NCI-H345 treated with DMSO at 0.1 percent for 48 hours (cell line): ENCODE results near the gene NARF.
A peak's percentile ranks its signal among the peaks of the same experiment; 100 is the strongest.
"Not testable (repeated sequence)": the region's sequence is repeated elsewhere in the genome, so short reads cannot be mapped to it uniquely, and the experiment has no call there.

Experiments
- DNase-seq: peaks from one replicate; lab custom pipeline; 2025; ENCODE audit not compliant: unreplicated experiment; lab: John Stamatoyannopoulos, UW

The NARF gene

DNA sequence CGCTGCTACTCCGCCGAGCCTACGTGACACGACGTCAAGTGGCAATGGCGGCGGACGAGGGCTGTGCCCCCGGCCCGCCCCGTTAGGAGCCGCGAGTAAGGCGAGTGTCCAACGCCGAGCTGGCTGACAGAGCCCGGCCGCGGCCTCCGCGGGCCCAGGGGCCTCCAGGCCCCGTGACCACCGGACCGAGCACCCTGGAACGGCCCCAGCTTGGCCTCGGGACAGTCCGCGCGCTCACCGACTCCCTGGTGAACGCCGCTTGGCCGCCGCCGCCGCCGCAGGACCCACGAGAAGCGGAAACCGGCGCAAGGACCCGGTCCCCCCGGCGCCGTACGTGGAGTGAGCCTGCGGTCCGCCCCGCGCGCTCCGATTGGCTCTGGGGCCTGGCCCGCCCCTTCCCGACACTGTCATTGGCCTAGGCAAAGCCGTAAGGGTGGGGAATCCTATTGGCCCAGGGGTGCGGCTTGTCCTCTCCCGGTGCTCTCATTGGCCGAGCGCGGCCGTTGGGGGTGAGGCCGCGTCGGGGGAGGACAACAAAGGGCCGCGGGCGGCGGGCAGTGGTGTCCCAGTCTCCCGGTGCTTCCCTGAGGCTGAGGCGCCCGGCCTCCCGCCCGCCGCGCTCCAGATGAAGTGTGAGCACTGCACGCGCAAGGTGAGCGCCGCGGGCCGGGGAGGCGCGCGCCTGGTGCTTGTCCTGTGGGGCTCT is at the start of gene NARF:
Gene NARF, plus strand, starts transcription at position 563 of the 706 bp plus-strand sequence. Its CDS starts 63 bp downstream, at position 626.
- DNase-seq = peak; percentile 99

DNA sequence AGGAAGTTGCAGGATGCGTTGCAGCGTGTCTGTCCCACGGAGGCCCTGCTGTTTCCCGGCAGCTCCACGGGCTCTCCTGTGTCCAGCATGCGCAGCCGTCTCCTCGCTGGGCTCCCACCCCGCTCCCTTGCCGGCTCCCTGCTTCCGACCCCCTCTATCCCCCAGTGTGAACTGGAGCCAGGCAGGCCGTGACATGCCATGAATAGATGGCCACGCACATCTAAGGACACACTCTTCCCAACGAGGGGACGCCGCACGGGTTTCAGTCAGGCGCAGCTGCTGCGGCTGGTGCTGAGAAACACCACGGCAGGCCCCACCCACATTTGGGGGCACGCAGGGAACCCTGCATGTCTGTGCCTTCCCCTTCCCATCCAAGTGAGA is 49.6 kb upstream of the NARF start:
- no peak for DNase-seq

DNA sequence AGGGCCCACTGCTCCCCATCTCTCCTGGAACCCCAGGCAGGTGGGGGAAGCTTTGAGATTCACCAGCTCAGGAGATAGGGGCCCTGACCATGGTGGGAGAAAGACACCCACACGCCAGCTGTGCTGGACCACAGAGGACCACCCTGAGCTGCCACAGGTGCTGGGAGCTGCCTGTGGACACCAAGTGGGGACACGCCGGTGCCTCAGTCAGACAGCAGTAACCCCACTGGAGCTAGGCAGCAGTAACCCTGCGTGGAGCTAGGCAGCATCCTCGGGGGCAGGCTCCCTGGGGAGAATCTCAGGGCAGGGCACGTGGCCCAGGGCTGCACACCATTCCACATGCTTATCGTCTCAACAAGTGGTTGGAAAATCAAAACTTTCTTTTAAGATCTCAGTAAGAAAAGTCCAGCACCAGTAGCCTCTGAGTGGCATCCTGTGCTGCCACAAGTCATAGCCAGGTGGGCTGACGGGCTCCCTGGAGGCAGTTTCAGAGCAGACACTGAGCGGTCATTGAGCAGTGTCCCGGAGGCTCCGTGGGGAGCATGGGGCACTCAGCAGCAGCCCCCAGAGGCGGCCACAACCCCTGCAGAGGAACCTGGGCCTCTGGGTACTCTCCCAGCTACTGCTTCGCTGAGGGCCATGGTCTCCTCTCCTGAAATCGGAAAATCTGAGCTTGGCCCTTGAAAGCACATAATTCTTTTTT is 48.4 kb upstream of the NARF start:
- DNase-seq = no peak

DNA sequence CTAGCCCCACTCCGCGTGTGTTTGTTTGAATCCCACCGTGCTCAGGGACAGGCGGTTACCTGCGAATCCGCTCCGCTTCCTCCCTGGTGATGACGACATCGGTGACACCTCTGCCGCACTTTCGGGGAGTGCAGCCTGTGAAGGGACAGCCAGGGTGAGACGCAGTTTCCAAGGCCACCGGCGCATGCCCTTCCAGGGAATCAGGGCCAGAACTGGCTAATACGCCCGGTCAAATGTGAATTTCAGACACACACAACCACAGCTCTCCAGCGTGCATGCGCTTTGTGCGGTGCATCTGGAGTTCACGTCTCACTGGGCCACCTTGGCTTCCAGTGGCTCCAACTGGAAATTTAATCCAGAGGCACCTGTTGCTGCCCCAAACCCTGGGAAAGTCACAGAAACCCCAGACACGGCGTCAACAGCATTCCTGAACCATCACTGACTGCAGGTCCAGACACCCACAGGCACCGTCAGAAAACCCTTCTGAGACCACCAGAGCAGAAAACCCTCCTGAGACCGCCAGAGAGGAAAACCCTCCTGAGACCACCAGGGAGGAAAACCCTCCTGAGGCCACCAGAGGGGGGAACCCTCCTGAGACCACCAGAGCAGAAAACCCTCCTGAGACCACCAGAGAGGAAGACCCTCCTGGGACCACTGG is 47.0 kb upstream of the NARF start:
- DNase-seq = no peak

DNA sequence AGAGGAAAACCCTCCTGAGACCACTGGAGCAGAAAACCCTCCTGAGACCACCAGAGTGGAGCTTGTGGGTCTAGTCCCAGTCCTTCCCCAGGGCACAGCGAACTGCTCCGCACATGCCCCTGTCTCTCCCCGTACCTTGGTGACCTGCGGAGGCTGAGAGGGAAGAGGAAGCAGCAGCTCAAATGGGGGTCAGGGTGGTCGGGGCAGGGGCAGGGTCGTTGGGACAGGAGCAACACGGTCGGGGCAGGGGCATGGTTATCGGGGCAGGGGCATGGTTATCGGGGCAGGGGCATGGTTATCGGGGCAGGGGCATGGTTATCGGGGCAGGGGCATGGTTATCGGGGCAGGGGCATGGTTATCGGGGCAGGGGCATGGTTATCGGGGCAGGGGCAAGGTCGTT is 46.5 kb upstream of the NARF start:
- DNase-seq = not testable (repeated sequence)

DNA sequence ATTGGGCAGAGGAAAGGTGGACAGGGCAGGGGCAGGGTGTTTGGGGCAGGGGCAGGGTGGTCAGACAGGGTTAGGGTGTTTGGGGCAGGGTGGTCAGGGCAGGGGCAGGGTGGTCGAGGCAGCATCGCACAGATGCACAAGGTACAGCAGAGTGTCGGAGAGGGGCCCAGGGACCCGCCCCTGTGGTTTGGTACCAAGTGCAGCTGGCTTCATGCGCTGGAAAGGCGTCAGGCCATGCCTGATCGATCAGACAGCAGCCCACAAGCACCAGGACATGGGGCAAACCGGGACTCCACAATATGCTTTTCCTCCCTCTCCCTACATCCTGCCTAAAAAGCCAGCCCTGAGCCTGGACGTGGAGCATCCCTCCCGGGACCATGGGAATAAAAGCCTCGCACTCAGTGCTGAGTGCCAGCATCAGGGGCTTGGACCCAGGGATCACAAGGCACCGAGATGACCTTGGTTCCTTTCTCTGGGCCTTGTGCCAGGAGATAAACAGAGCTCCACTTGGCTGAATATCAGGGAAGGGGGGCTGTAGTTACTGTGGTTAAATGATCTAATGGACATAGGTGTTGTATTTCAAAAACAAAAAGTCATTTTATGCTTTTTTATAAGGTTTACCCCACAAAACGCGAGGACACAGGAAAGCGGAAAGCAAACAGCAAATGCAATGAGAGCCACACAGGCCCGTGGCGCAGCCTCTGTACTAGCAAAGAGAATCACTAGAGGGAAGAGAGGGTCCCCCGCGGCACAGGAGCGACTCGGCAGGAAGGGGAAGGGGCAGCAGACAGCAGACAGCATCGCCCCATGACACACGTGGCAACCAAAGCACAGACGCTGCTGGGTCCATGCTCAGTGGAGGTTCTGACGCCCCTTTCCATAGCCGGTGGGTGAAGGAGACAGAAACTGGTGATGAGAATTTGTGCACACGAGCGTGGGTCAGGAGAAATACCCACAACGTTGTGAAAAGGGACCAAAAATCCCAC is 45.7 kb upstream of the NARF start:
- DNase-seq = peak; percentile 44

DNA sequence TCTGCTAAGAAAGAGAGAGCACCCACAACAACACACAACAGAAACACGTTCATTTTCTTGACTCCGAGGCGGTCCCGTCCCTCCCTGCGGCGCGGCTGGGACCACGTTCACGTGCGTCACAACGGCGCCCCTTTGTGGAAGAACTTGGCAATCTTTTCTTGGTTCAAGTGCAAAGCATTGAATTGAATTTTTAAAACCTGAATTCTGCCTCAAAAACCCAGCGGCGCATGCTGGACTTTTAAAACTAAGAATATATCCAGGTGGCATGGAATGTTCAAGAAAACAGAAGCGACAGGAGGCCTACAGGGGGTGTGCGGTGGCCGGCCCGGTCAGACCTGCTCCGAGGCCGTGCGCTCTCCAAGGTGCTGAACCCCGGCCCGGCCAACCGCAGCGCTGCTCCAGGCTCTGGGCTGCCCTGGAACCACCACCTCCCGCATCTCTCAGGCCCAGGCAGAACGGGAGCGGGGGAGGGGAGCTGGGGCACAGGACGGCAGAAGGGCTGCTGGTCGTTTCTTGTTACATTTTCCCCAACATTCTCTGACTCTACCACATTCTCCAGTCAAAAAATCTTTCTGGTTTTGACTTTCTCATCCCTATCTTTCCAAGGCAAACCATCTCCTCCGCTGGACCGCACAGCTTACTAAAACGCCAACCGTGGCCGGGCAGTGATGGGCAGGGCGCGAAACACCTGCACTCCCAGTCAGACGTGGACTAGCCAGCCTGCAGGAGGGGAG is 43.8 kb upstream of the NARF start:
- peak; percentile 30 for DNase-seq

DNA sequence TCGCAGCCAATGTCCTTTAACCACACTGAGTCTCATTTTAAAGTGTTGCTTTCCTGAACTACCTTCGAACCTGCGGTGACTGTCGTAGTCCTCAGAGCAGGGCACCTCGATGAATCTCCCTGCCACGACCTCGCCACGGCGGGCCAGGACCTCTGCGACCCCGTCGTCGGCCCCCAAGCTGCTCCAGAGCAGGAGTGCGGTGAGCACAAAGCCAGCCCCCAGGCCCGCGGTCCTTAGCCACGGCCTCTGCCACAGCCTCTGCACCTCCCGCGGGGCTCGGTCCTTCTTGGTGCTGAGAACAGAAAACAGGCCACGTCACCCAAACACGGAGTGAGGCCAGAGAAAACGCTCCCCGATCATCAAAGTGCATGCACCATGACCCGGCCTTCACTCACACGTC is 43.2 kb upstream of the NARF start:
- no peak for DNase-seq

DNA sequence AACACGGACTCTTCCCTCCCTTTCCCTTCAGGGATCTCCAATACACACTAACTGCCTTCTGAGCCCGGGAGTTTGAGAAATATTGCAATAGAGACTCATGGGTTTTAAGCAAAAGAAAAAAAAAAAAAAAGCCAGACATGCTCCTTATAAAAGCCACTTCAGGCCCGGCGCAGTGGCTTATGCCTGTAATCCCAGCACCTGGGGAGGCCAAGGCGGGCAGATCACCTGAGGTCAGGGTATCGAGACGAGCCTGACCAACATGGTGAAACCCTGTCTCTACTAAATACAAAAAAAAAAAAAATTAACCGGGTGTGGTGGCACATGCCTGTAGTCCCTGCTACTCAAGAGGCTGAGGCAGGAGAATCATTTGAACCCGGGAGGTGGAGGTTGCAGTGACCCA is 42.8 kb upstream of the NARF start:
- DNase-seq = no peak

DNA sequence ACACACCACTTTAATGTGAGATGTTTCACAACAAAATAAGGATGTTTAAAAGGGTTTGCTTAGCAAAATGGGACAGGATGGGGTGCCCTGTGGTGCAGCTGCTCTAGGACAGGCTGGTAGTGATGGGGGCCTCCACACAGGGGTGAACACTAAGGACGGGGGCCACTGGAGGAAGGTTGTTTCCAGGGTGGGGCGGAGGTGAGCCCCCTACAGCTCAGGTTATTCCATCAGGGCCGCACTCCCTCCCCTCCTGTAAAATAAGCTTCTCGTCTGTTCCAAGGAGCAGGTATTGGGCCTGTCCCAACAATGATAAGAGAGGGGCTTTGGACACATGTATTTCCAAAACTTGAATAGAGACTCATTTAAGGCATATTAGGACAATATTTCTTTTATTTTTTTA is 42.3 kb upstream of the NARF start:
- DNase-seq = no peak

DNA sequence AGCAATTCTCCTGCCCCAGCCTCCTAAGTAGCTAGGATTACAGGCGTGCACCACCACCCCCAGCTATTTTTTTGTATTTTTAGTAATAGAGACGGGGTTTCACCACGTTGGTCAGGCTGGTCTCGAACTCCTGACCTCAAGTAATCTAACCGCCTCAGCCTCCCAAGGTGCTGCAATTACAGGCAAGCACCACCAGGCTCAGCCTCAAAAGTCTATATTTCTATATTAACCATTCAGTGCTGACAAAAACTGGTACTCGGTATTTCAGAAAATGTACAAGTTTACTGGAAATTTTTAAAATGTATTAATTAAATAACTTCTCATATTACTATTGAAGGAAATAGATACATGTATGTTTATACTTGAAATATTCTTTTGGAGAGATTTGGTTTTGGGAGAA is 41.8 kb upstream of the NARF start:
- no peak for DNase-seq

DNA sequence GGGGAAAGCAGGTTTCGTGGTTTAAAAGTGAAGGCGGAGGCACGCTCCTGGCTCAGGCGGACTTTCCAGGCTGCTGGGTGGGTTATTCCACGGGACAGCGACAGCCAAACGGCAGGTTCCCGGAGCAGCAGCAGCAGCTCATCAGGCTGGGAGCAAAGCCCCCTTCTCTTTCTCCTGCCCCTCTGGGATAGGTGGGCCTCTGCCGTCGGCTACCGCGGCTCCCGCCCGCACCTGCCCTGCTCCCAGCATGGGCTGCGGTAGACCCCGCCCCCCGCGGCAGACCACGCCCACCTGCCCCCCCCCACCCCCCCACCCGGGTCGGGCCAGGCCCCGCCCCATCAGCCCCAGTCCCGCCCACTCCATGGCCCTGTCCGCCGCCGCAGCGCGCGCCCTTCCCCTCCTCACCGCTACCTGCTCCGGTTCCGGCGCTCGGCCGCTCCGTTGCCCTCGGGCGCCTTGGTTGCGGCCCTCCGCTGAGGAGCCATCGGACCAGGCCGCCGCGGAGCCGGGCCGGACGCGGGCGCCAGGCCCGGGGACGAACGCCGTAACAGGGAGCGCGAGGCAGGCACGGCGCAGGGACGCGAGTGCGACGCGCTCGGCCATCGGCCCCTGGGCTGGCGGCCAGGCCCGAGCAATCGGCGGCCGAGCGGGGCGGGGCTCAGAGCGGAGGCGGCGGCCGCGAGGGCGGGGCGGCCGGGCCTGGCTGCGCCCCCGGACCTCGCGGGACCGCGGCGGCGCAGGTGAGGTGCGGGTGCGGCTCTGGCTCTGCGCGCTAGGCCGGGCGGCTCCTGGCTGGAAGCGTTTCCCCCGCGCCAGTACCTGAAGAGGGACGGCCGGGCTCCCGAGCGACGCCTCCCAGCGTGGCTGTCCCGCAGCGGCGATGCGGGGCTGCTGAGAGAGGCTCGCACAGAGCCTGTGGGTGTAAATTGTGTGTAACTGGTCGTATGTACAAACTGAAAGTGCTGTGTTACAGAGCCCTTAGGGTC is 40.2 kb upstream of the NARF start, which contains the start of the genes HEXD and OGFOD3:
Gene HEXD, plus strand, starts transcription at position 347 of the 986 bp plus-strand sequence. CDS start 1,453 bp downstream, outside the sequence.
Gene OGFOD3, minus strand, starts transcription at position 586 of the 986 bp plus-strand sequence. Its CDS starts 101 bp downstream, at position 485.
- DNase-seq = peak; percentile 92

DNA sequence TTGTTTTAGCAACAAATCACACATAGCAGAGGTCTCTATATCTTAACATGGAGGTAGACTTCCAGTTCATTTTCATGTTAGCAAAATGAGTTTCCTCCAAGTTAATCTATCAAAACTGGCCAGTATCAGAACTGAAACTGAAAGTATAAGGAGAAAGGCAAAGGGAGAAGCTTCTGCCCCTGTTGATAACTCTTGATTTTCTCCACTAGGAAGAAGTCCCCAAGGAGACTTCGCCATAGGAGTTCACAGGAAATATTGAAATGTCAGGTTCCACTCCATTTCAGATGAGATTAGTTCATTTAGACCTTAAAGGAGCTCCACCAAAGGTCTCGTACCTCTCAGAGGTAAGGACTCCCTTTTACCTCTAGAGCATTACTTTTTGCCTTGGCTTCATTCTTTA is 39.0 kb upstream of the NARF start:
- DNase-seq = no peak

DNA sequence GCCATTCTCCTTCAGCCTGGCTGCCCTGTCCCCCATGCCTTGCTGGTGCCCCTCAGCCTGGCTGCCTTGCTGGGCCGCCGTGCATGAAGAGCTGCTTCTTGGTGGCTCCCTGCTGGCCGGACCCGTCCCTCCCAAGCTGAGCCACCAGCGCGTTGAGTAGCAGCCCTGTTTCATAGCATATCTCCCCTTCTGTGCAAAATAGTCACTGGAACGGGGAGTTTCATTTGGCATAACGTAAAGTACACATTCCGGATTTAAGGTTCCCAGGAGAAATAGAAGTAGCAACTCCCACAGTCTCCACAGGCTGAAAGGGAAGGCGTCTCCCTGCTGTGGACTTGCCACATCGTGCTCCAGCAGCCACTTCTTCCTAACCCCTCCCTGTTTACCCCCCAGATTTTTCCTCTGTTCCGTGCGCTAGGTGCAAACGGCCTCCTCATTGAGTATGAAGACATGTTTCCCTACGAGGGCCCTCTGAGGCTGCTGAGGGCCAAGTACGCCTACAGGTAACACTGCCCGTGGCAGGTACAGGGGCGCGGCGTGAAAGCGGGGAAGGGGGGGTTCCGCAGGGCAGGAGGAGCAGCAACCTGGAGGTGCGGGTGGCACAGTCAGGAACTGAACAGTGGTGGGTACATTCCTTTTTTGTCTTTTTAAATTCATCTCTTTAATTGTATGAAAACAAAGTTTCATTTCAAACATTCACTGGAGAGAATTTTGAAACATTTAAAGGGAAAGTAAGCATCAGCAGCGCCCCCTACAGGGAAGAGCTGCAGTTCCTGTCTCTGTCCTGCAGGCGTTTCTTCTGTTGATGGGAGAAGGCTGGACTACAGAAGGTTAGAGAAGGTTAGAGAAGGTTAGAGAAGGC is 34.3 kb upstream of the NARF start:
- DNase-seq = peak; percentile 32

DNA sequence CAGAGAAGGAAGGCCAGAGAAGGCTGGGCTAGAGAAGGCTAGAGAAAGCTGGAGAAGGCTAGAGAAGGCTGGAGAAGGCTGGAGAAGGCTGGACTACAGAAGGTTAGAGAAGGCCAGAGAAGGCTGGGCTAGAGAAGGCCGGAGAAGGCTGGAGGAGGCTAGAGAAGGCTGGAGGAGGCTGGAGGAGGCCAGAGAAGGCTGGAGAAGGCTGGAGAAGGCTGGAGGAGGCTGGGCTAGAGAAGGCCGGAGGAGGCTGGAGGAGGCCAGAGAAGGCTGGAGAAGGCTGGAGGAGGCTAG is 33.7 kb upstream of the NARF start:
- no peak for DNase-seq

DNA sequence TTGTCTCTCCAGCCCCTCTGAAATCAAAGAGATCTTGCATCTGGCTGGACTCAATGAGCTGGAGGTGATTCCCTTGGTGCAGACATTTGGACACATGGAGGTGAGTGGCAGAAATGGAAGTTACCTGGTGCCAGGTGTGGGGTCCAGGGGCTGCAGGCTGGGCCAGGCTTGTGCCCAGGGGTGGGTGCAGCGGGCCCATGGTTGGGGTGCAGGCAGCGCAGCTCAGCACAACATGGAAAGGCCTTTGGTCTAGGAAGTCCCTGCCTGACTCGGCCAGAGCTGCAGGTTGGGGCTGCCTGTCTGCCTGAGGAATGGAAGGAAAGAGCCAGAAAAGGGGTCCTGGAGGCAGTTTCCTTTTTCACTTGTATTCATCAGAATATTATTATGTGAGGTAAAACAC is 30.0 kb upstream of the NARF start:
- DNase-seq = no peak

DNA sequence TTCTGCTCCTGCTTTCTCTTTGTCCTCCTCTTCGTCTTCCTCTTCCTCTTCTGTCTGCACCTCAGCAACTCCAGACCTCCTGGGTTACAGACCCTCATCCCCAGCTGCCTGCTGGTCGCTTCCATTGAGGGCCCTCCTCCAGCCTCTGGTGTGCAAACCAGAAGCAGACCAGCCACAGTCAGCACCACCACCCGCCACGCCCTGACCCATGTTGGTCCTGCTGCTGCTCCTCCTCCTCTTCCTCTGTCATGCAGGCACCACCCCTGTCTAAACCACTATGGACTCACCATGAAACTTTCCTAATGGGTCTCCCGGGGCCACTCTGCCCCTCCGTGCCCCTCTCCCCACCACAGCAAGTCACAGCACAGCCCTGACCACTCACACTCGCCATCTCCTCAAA is 28.7 kb upstream of the NARF start:
- DNase-seq = no peak

DNA sequence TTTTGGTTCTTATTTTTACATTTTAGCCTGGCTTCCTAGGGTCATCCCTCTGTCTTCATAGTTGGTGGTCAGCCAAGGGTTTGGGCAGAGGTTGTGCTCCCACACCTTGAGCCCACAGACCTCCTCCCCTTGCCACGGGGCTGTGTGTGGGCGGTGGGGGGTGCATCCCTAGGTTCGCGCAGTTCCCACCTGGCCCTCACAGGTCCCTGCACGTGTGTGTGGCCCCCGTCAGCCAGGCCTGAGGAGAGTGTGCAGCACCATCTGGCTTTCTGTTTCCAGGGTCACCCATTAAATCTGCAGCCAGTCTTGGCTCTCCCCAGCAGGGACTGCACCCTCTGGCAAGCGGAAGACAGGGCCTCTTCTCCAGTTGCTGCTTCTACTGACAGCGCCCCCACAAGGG is 26.5 kb upstream of the NARF start:
- no peak for DNase-seq
